Kidney (tissue), 14 donors: Measurements from ENCODE around the gene PTRH2. TPM values are rescaled to one million over a fixed set of nuclear protein-coding genes. Genes with fewer than 3 reads are reported as not detected.

Source experiments
- DNase-seq, 5 donors: peaks; one replicate each; pipeline ENCODE4 v3.0.0-alpha.2; 2013 to 2020
- FAIRE-seq: peaks from 2 replicates; lab custom pipeline; 2012; peaks lifted over from hg19 to GRCh38; lab: Jason Lieb, UNC
- H3K27ac ChIP-seq, 2 donors: one replicate each; pipeline ENCODE4 v1.7.0; 2013; ENCODE audit warnings: low read depth in 2 of 2, low read length in 2 of 2, inconsistent platforms in 1 of 2
- H3K27me3 ChIP-seq: one replicate; pipeline ENCODE4 v1.7.1; 2013; ENCODE audit warnings: low read length, inconsistent platforms; ENCODE audit not compliant: control insufficient read depth, insufficient read depth
- H3K36me3 ChIP-seq, 3 donors: one replicate each; pipeline versions ENCODE4 v1.7.0 to v1.7.1; 2013; ENCODE audit warnings: low read length in 3 of 3, control low read depth in 1 of 3, inconsistent platforms in 1 of 3; ENCODE audit not compliant: insufficient read depth in 3 of 3, control insufficient read depth in 2 of 3
- H3K4me1 ChIP-seq, 3 donors: one replicate each; pipeline versions ENCODE4 v1.7.0 to v1.7.1; 2013; ENCODE audit warnings: low read length in 3 of 3, inconsistent platforms in 1 of 3, low read depth in 1 of 3; ENCODE audit not compliant: control insufficient read depth in 2 of 3, insufficient read depth in 2 of 3
- H3K4me3 ChIP-seq, 3 donors: one replicate each; pipeline versions ENCODE4 v1.7.0 to v1.8.1; 2013; ENCODE audit warnings: low read length in 3 of 3, control low read depth in 1 of 3, inconsistent platforms in 1 of 3
- H3K9ac ChIP-seq, 3 donors: one replicate each; pipeline versions ENCODE4 v1.7.0 to v1.7.1; 2013; ENCODE audit warnings: low read length in 3 of 3, control low read depth in 1 of 3, inconsistent platforms in 1 of 3
- H3K9me3 ChIP-seq, 3 donors: one replicate each; pipeline versions ENCODE4 v1.7.0 to v1.7.1; 2013; ENCODE audit warnings: low read length in 3 of 3, control low read depth in 1 of 3, inconsistent platforms in 1 of 3; ENCODE audit not compliant: control insufficient read depth in 2 of 3, insufficient read depth in 1 of 3
- intact Hi-C: fragments of 100-400 bp; cut with DNase I; formaldehyde crosslinking; loops from one replicate; pipeline ENCODE4 v1.11.1; 2022
- polyA plus RNA-seq: library from polyadenylated mRNA; stranded (reverse); fragments of 350-450 nt; fragmentation: Illumina TruSeq; extraction: RNeasy Lipid Tissue Mini Kit (QIAGEN cat#74804); gene quantifications from one replicate; pipeline ENCODE4 v1.2.3, GENCODE V29; 2014; ENCODE audit warnings: low read depth, low replicate concordance; ENCODE audit not compliant: insufficient read depth
- total RNA-seq: library from RNA; stranded (reverse); fragmentation: NEBNext Ultra II Directional; extraction: Animal tissue kit (Norgen Biotek cat#: 25700); gene quantifications from one replicate; pipeline ENCODE4 v1.2.1, GENCODE V29; 2021
- TF ChIP-seq, protein P1 (sequence below): IDR thresholded peaks from 3 replicates; pipeline ENCODE4 v1.5.1; 2012; ENCODE audit warnings: mild to moderate bottlenecking, moderate library complexity, borderline replicate concordance; ENCODE audit not compliant: insufficient read depth; ENCODE audit errors: extremely low read depth
- donor health status: control.
- donor health status: control.
- donor health status: control.
- donor health status: control.
- donor health status: control.
- donor health status: DM: yes; HTN: yes; CAD: no.
- donor health status: Normal renal cell carcinoma (clear cell type).

Gene PTRH2
- total and polyA plus RNA-seq, 2 donors from 2014 or later: 17.3 to 27.6 TPM

DNA sequence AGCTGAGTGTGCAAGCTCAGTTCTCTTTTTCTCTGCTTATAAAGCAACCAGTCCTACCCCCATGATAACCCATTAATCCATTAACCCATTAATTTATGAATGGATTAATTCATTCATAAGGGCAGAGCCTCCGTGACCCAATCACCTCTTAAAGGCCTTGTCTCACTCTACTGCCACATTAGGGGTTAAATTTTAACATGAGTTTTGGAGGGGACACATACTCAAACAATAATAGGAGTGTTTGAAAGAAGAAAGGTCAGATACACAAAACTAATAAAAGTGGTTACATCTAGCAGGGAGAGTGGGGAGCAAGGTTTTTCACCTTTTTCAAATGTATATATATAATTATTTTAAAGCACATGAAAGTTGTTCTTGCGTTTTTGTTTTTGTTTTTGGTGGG is 7.0 kb upstream of the PTRH2 start:
- Histone ChIP-seq H3K4me1 (no peaks in the 10 kb centered on the region), H3K9ac (no peak overlapping the region), H3K4me3 (no peak overlapping the region), H3K9me3 (no peaks in the 10 kb centered on the region), H3K36me3 (no peaks in the 10 kb centered on the region), H3K27me3 (no peaks in the 10 kb centered on the region), H3K27ac (no peak overlapping the region)
- TF ChIP-seq, protein P1, sequence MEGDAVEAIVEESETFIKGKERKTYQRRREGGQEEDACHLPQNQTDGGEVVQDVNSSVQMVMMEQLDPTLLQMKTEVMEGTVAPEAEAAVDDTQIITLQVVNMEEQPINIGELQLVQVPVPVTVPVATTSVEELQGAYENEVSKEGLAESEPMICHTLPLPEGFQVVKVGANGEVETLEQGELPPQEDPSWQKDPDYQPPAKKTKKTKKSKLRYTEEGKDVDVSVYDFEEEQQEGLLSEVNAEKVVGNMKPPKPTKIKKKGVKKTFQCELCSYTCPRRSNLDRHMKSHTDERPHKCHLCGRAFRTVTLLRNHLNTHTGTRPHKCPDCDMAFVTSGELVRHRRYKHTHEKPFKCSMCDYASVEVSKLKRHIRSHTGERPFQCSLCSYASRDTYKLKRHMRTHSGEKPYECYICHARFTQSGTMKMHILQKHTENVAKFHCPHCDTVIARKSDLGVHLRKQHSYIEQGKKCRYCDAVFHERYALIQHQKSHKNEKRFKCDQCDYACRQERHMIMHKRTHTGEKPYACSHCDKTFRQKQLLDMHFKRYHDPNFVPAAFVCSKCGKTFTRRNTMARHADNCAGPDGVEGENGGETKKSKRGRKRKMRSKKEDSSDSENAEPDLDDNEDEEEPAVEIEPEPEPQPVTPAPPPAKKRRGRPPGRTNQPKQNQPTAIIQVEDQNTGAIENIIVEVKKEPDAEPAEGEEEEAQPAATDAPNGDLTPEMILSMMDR: no peak
- DNase-seq (no peak), FAIRE-seq (no peak)
- intact Hi-C loops: no loop called here

DNA sequence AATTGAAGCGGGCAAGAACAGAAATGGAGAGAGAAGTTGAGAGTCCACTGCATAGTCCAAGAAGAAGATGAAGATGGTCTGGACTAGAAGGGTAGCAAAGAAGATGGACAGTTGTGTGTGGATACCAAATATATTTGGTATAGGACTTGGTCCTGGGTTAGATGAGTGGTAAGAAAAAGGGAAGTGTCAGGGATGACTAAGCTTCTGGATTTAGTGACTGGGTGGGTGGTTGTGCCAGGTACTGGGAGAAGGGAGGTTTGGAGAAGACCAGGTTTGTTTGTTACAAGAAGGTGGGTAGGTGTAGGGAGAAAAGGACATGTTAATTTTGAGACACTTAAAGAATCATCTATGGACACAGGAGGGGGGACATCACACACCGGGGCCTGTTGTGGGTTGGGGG is 5.6 kb upstream of the PTRH2 start:
- Histone ChIP-seq H3K4me3 (no peak overlapping the region), H3K4me1 (peaks cover 0 to 6% (median 5%) of the 10 kb centered on the region in 3 donors), H3K27me3 (no peaks in the 10 kb centered on the region), H3K36me3 (no peaks in the 10 kb centered on the region), H3K27ac (no peak overlapping the region), H3K9ac (no peak overlapping the region), H3K9me3 (no peaks in the 10 kb centered on the region)
- FAIRE-seq (no peak), DNase-seq (no peak)
- TF ChIP-seq, protein P1: no peak
- intact Hi-C loops: no loop called here

DNA sequence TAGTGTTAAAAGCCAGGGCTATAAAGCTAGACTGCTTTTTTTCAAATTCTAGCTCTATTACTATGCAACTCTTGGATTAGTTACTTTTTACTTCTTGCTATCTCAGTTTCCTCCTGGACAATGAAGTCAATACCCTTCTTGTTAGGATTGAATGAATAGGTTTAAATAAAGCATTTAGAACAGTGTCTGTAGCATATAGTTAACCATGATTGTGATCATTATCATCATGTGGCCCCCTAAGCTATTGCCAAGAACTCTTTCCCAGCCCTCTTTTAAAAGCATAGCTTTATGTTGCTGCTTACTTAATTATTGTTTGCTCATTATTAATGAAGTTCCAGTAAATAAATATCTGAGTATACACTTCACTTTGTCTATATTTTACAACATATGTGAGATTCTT is 4.7 kb upstream of the PTRH2 start:
- Histone ChIP-seq H3K9me3 (no peaks in the 10 kb centered on the region), H3K36me3 (no peaks in the 10 kb centered on the region), H3K4me1 (peaks cover 0 to 6% (median 5%) of the 10 kb centered on the region in 3 donors), H3K4me3 (no peak overlapping the region), H3K9ac (no peak overlapping the region), H3K27ac (no peak overlapping the region), H3K27me3 (no peaks in the 10 kb centered on the region)
- DNase-seq: no peak
- TF ChIP-seq, protein P1: no peak
- FAIRE-seq: no peak
- intact Hi-C loops: no loop called here

DNA sequence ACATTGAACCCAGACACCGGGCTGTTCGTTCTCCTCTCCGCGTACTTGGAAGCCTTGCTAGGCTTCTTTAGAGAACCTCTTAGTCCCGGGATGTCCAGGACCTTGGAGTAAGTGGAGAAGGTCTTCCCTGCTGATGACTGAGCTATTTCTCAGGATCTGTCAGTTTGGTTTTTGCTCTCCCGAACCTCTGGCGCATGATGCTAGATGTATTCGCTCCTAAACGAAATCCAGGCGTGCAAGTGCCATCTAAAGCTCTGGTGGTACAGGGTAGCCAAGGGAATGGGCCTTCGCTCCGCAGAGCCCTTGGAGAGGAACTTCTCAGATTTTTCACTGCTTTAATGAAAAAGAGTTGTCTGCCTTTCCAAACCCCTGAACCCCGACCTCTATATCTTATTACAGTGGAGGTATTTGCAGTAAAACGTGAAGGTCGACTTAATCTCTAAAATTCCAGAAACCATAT is 771 bp upstream of the PTRH2 start:
- Histone ChIP-seq H3K4me3 (peak overlapping the region; percentile 81 to 96 (median 96)), H3K4me1 (peaks cover 5 to 13% (median 11%) of the 10 kb centered on the region in 3 donors), H3K27ac (peak overlapping the region; percentile 90 to 93), H3K27me3 (no peaks in the 10 kb centered on the region), H3K36me3 (no peaks in the 10 kb centered on the region), H3K9ac (peak overlapping the region; percentile 86 to 96 (median 90)), H3K9me3 (no peaks in the 10 kb centered on the region)
- no peak for DNase-seq
- no peak for FAIRE-seq
- intact Hi-C loops: no loop called here
- TF ChIP-seq, protein P1: no peak
